ENCODE measurements around the gene NCBP3.
"Not testable (repeated sequence)": the region's sequence is repeated elsewhere in the genome, so short reads cannot be mapped to it uniquely, and the experiment has no call there.

The NCBP3 gene

DNA sequence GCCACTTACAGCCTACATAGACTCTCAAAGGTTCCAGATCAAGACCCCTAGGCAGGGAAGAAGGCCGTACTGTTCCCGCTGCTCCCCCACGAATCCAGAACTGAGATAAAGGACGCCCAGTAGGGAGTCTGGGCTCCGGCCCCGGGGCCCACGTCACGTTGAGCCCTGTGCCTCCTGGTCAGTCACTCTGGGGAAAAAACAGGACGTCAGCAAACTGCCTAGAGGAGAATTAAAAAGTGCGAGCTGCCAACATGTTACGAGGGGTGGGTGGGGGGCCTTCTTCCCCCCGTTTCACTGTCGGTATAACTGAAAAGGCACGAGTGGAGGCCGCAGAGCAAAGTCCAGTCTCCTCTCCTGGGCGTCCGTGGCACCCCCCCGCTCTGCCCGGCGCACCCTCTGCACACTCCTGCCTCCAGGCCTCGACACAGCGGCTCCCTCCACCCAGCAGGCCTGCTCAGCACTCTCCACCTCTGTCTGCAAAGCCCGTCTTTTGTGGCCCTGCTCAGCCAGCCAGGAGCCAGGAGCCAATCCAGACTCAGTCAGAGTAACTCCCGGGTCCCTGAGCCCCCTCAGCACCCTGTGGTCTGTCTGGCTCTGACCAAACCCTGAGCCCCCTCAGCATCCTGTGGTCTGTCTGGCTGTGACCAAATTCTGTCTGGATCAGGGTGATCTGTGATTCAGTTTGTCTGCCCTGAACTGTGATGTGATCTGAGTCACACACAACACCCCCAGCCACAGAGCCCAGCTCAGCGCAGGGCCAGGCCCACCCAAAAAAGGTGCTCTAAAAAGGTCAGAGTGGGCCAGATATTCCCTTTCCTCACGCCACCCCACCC lies 51.3 kb downstream of the NCBP3 start:
- ChIA-PET POLR2A (ENCODE audit: low non-redundant PET) (no interaction called here), CTCF (no interaction called here)
- H3K27ac ChIP-seq = peak overlapping the region; percentile 11; the same call in 1 of the 2 replicates
- DNase-seq (ENCODE audit: low spot score) = no peak
- TF ChIP-seq, protein P1, sequence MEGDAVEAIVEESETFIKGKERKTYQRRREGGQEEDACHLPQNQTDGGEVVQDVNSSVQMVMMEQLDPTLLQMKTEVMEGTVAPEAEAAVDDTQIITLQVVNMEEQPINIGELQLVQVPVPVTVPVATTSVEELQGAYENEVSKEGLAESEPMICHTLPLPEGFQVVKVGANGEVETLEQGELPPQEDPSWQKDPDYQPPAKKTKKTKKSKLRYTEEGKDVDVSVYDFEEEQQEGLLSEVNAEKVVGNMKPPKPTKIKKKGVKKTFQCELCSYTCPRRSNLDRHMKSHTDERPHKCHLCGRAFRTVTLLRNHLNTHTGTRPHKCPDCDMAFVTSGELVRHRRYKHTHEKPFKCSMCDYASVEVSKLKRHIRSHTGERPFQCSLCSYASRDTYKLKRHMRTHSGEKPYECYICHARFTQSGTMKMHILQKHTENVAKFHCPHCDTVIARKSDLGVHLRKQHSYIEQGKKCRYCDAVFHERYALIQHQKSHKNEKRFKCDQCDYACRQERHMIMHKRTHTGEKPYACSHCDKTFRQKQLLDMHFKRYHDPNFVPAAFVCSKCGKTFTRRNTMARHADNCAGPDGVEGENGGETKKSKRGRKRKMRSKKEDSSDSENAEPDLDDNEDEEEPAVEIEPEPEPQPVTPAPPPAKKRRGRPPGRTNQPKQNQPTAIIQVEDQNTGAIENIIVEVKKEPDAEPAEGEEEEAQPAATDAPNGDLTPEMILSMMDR (conservative IDR thresholded peaks at IDR 0.05; ENCODE audit: low read depth) = no peak

DNA sequence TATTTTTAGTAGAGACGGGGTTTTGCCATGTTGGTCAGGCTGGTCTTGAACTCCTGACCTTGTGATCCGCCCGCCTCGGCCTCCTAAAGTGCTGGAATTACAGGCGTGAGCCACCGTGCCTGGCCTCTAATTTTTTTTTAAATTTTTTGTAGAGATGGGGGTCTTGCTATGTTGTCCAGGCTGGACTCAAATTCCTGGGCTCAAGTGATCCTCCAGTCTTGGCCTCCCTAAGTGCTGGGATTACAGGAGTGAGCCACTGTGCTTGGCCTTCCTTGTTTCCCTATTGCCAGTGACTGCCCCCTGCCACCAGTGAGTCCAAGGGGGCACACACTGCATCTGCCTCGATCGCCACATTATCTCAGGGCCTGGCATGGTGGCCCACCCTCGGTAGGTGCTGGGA lies 51.9 kb downstream of the NCBP3 start:
- CTCF ChIA-PET; POLR2A ChIA-PET (ENCODE audit: low non-redundant PET): not testable (repeated sequence)

DNA sequence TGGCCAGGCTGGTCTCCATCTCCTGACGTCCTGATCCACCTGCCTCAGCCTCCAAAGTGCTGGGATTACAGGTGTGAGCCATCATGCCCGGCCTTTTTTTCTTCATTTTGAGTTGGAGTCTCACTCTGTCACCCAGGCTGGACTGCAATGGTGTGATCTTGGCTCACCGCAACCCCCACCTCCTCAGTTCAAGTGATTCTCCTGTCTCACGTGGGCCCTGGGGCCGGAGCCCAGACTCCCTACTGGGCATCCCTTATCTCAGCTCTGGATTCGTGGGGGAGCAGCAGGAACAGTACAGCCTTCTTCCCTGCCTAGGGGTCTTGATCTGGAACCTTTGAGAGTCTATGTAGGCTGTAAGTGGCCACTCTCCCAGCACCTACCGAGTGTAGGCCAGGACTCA lies 52.8 kb downstream of the NCBP3 start:
- DNase-seq (ENCODE audit: low spot score); CTCF ChIA-PET; POLR2A ChIA-PET (ENCODE audit: low non-redundant PET); H3K27ac ChIP-seq: not testable (repeated sequence)

More for the DNA sequence above, 51.9 kb downstream of the NCBP3 start:
- not testable (repeated sequence) for H3K27ac ChIP-seq; DNase-seq (ENCODE audit: low spot score)

DNA sequence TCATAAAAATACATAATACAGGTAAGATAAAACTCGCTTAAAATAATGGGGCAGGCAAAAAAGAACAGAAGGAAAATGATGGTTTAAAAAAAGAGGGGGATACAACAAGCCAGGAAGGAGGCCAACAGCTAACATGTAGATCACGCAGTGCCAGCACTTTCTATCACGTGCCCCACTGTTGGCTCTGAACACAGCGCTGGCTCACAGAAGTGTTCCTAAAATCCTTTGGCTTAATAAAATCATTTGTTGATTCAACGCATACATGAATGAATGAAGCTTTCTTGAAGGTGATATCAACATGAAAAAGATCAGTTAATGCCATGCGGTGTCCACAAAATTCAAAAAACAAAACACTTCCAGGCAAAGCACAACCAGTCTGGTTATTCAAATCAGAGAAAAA lies 53.6 kb downstream of the NCBP3 start:
- no peak for DNase-seq (ENCODE audit: low spot score)

DNA sequence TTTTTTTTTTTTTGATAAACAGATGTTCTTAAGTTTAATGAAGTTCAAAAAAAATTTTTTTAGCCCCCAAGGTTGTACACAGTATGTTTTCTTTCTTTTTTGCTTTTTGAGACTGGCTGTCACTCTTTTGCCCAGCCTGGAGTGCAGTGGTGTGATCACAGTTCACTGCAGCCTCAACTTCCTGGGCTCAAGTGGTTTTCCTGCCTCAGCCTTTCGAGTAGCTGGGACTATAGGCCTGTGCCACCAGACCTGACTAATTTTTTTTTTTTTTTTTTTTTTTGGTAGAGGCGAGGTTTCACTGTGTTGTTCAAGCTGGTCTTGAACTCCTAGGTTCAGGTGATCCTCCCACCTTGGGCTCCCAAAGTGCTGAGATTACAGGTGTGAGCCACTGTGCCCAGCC lies 57.8 kb downstream of the NCBP3 start:
- H3K27ac ChIP-seq = no peak overlapping the region
- DNase-seq (ENCODE audit: low spot score) = no peak
- TF ChIP-seq, protein P1 (conservative IDR thresholded peaks at IDR 0.05; ENCODE audit: low read depth) = no peak
- CTCF ChIA-PET = interaction anchor here (0.6 kb wide), 1 partner anchor 17 kb away, joined by 4 read pairs; no protein-coding TSS in a partner anchor
- POLR2A ChIA-PET (ENCODE audit: low non-redundant PET) = no interaction called here

More for the DNA sequence above, 53.6 kb downstream of the NCBP3 start:
- CTCF ChIA-PET = no interaction called here
- POLR2A ChIA-PET (ENCODE audit: low non-redundant PET) = no interaction called here
- peak overlapping the region; percentile 54 for H3K27ac ChIP-seq
- TF ChIP-seq, protein P1 (conservative IDR thresholded peaks at IDR 0.05; ENCODE audit: low read depth) = no peak

DNA sequence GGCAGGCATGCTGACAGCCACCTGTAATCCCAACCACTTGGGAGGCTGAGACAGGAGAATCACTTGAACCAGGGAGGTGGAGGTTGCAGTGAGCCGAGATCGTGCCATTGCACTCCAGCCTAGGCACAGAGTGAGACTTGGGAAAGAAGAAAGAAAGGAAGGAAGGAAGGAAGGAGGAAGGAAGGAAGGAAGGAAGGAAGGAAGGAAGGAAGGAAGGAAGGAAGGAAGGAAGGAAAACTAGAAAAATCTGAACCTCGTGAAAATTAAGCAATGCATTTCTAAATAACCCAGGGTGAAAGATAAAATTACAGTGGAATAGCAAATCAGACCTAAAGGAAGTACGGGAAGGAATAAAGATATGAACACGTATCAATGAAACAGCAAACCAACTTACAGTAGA lies 60.7 kb downstream of the NCBP3 start:
- DNase-seq (ENCODE audit: low spot score); POLR2A ChIA-PET (ENCODE audit: low non-redundant PET); H3K27ac ChIP-seq; CTCF ChIA-PET: not testable (repeated sequence)

DNA sequence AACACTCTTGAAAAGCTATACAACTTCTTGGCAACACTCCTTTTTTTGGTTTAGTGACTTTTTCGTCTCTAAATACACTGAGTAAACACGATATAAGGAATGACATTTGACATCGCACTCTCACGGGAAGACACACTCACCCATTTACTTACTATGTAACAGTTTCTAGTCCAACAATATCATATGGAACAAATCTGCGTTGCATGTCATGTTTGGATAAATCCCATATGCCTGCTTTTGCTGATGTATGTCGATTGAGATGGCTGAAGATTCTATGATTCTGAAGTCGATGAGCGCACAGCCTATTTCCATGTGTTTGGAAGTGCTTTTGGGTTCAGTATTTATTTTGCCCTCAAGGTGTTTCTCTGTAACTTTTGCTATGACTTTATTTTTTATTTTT lies 63.3 kb downstream of the NCBP3 start:
- DNase-seq (ENCODE audit: low spot score) = no peak
- ChIA-PET POLR2A (ENCODE audit: low non-redundant PET) (no interaction called here), CTCF (interaction anchor here (1.2 kb wide), 1 partner anchor 45 kb away, joined by 4 read pairs; no protein-coding TSS in a partner anchor)
- H3K27ac ChIP-seq = no peak overlapping the region
- TF ChIP-seq, protein P1 (conservative IDR thresholded peaks at IDR 0.05; ENCODE audit: low read depth) = no peak

DNA sequence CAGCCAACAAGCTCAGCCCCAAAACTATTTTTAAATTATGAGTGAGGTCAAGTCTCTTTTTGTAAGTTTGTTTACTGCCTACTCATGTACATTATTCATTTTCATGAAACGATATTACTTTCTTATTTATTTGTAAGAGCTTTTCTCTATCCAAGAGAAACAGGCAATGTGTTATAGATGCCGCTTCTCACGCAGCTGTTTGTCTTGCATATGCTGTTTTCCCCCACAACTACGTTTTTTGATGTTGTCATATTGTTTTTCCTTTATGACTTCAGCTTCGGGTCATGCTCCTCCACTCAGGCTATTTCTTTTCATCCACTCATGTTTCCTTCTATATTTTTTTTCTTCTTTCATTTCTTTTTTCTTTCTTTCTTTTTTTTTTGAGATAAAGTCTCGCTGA lies 65.1 kb downstream of the NCBP3 start:
- H3K27ac ChIP-seq = no peak overlapping the region
- POLR2A ChIA-PET (ENCODE audit: low non-redundant PET) = interaction anchor here (0.6 kb wide), 1 partner anchor 583 kb away, joined by 9 read pairs; no protein-coding TSS in a partner anchor
- no peak for DNase-seq (ENCODE audit: low spot score)
- CTCF ChIA-PET = interaction anchor here (0.7 to 0.9 kb wide), 2 partner anchors 154 to 1520 kb away, joined by 3 read pairs; no protein-coding TSS in a partner anchor
- TF ChIP-seq, protein P1 (conservative IDR thresholded peaks at IDR 0.05; ENCODE audit: low read depth) = no peak

Measured in RWPE1 (cell line).